Activated B cell treated with CpG ODN at 0.5 μM for 24 hours (primary cell): ENCODE results near the gene MRPL9. TPM values are rescaled to one million over a fixed set of nuclear protein-coding genes. Genes with fewer than 3 reads are reported as not detected.

Experiments
- ATAC-seq: fragments of 200-7000 bp; cut with Tn5 transposase; one replicate; pipeline ENCODE4 v1.10.0; 2021; ENCODE audit warnings: low read depth, mild to moderate bottlenecking, moderate library complexity
- CTCF ChIA-PET: fragments of 350-600 bp; sonication (Branson Sonifier 250); formaldehyde crosslinking; loops from one replicate; lab custom pipeline; 2021; ENCODE audit warnings: antibody characterized with exemption; lab: Charles Lee
- POLR2A ChIA-PET: fragments of 350-600 bp; sonication (Branson Sonifier 250); formaldehyde crosslinking; loops from one replicate; lab custom pipeline; 2021; ENCODE audit warnings: antibody characterized with exemption; lab: Charles Lee
- DNase-seq: peaks from one replicate; pipeline ENCODE4 v3.0.0; 2022
- H3K27ac Mint-ChIP-seq: one replicate; pipeline ENCODE4 v1.8.0; 2020; ENCODE audit warnings: mixed read lengths
- H3K27me3 Mint-ChIP-seq: one replicate; pipeline ENCODE4 v1.8.0; 2021; ENCODE audit warnings: mixed read lengths
- H3K36me3 Mint-ChIP-seq: one replicate; pipeline ENCODE4 v1.8.0; 2021; ENCODE audit warnings: low read depth, mixed read lengths
- H3K4me1 Mint-ChIP-seq: one replicate; pipeline ENCODE4 v1.8.0; 2021; ENCODE audit warnings: mixed read lengths
- H3K4me3 Mint-ChIP-seq: one replicate; pipeline ENCODE4 v1.8.0; 2020; ENCODE audit warnings: mild to moderate bottlenecking, mixed read lengths
- H3K9me3 Mint-ChIP-seq: one replicate; pipeline ENCODE4 v1.8.0; 2020; ENCODE audit warnings: mixed read lengths
- intact Hi-C: fragments of 100-400 bp; cut with micrococcal nuclease; formaldehyde crosslinking; loops from one replicate; pipeline ENCODE4 v1.15.1; 2024
- total RNA-seq: library from RNA; stranded (reverse); gene quantifications from 2 replicates; pipeline ENCODE4 v1.2.3, GENCODE V29; 2022
- TF ChIP-seq, protein P1 (sequence below): fragments of 200-600 bp; IDR thresholded peaks from one replicate; pipeline ENCODE4 v1.8.0; 2022; ENCODE audit warnings: antibody characterized with exemption, mild to moderate bottlenecking

Gene MRPL9
- total RNA-seq, 1 donor from 2014 or later, result 96.2 TPM

DNA sequence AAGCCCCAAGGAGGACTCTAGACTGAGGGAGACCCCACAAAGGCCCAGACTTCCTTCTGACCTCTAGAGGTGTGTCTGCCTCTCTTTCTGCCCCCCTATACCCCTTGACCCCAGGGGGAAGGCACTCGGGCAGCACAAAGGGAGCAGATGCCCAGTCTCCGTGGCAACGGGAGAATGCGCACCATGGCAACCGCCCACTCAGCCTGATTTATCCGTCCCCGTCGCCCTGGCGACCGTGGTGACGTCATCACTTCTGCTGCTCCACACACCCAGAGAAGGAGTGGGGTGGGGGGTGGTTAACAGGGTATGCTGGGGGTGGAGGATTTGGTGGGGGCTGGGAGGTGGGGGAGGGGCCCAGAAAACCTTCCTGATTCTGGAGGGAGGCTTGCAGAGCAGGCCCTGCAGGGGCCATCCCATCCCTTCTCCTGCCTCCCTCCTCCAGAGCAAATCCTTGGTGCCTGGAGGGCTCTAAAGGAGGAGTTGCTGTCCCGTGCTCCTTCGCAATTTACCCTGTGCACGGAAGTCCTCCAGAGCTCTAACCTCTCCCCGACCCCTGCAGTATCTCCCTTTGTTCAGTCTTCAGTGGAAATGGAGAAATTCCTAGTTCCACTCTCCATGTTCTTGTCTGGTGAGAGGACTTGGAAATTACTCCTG is 53.0 kb downstream of the MRPL9 start:
- no peak for ATAC-seq
- POLR2A ChIA-PET, result no interaction called here
- CTCF ChIA-PET, result no interaction called here
- H3K9me3 Mint-ChIP-seq, result no peaks in the 10 kb centered on the region
- TF ChIP-seq, protein P1, sequence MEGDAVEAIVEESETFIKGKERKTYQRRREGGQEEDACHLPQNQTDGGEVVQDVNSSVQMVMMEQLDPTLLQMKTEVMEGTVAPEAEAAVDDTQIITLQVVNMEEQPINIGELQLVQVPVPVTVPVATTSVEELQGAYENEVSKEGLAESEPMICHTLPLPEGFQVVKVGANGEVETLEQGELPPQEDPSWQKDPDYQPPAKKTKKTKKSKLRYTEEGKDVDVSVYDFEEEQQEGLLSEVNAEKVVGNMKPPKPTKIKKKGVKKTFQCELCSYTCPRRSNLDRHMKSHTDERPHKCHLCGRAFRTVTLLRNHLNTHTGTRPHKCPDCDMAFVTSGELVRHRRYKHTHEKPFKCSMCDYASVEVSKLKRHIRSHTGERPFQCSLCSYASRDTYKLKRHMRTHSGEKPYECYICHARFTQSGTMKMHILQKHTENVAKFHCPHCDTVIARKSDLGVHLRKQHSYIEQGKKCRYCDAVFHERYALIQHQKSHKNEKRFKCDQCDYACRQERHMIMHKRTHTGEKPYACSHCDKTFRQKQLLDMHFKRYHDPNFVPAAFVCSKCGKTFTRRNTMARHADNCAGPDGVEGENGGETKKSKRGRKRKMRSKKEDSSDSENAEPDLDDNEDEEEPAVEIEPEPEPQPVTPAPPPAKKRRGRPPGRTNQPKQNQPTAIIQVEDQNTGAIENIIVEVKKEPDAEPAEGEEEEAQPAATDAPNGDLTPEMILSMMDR, result no peak
- no peak for DNase-seq
- intact Hi-C loops, result no loop called here
- H3K36me3 Mint-ChIP-seq, result no peaks in the 10 kb centered on the region
- peaks cover 5% of the 10 kb centered on the region for H3K4me1 Mint-ChIP-seq
- no peak overlapping the region for H3K27ac Mint-ChIP-seq
- H3K27me3 Mint-ChIP-seq, result peaks cover 5% of the 10 kb centered on the region
- no peak overlapping the region for H3K4me3 Mint-ChIP-seq

Other genes starting within 250 kb of the MRPL9 start
- 2.3 and 2.4 TPM in 2 replicates for gene TUFT1, start 223.2 kb downstream of the MRPL9 start, total RNA-seq
- 22.2 and 27.6 TPM in 2 replicates for gene SNX27, start 151.4 kb downstream of the MRPL9 start, total RNA-seq
- gene CELF3, start 46.7 kb downstream of the MRPL9 start, total RNA-seq, result not detected in 2 replicates
- gene RIIAD1, start 42.0 kb downstream of the MRPL9 start, total RNA-seq, result not detected in 2 replicates
- gene TDRKH, start 27.0 kb upstream of the MRPL9 start, total RNA-seq, result 15.1 and 15.6 TPM in 2 replicates
- not detected in 2 replicates for gene LINGO4, start 41.9 kb upstream of the MRPL9 start, total RNA-seq
- 0.09 TPM in 1 of 2 replicates, not detected in the other for gene RORC, start 68.3 kb upstream of the MRPL9 start, total RNA-seq
- gene C2CD4D, start 76.3 kb upstream of the MRPL9 start, total RNA-seq, result 0.15 TPM in 1 of 2 replicates, not detected in the other
- not detected in 2 replicates for gene THEM5, start 90.2 kb upstream of the MRPL9 start, total RNA-seq
- 20.4 and 22.8 TPM in 2 replicates for gene THEM4, start 146.0 kb upstream of the MRPL9 start, total RNA-seq
- gene S100A10, start 230.4 kb upstream of the MRPL9 start, total RNA-seq, result 62.7 and 63.6 TPM in 2 replicates